GM23338 (cell line): Measurements from ENCODE around the gene ORC3. TPM values are rescaled to one million over a fixed set of nuclear protein-coding genes. Genes with fewer than 3 reads are reported as not detected.

Experiments
- ATAC-seq: fragments of 200-7000 bp; cut with Tn5 transposase; 3 replicates; pipeline ENCODE4 v1.9.1; 2020
- DNase-seq: peaks from one replicate; pipeline ENCODE4 v3.0.0-alpha.2; 2015; ENCODE audit warnings: low spot score
- H2AFZ ChIP-seq: fragments of 200-600 bp; sonication (generic); 2 replicates; pipeline ENCODE4 v1.8.0; 2016; ENCODE audit warnings: antibody characterized with exemption, mild to moderate bottlenecking, moderate library complexity
- H3F3A ChIP-seq: fragments of 200-600 bp; sonication (generic); replicated peaks from 2 replicates; pipeline ENCODE4 v1.8.0; 2017; ENCODE audit warnings: antibody characterized with exemption, mixed run types, low read depth
- H3K27ac ChIP-seq: fragments of 200-600 bp; sonication (generic); 2 replicates; pipeline ENCODE4 v1.6.1; 2016; ENCODE audit warnings: low read depth
- H3K27me3 ChIP-seq: fragments of 200-600 bp; sonication (generic); 2 replicates; pipeline ENCODE4 v1.8.0; 2016; ENCODE audit warnings: mild to moderate bottlenecking, mixed run types, moderate library complexity; ENCODE audit not compliant: insufficient read depth
- H3K36me3 ChIP-seq: fragments of 200-600 bp; sonication (generic); 2 replicates; pipeline ENCODE4 v1.8.0; 2016; ENCODE audit warnings: mild to moderate bottlenecking; ENCODE audit not compliant: insufficient read depth
- H3K4me1 ChIP-seq: fragments of 200-600 bp; sonication (generic); 2 replicates; pipeline ENCODE4 v1.8.0; 2016; ENCODE audit warnings: mild to moderate bottlenecking, moderate library complexity; ENCODE audit not compliant: insufficient read depth
- H3K4me2 ChIP-seq: fragments of 200-600 bp; sonication (generic); 2 replicates; pipeline ENCODE4 v1.7.1; 2017; ENCODE audit warnings: mixed run types
- H3K4me3 ChIP-seq: fragments of 200-600 bp; sonication (generic); 2 replicates; pipeline ENCODE4 v1.6.1; 2016; ENCODE audit warnings: mixed run types
- H3K79me2 ChIP-seq: fragments of 200-600 bp; sonication (generic); replicated peaks from 2 replicates; pipeline ENCODE4 v1.8.0; 2017; ENCODE audit warnings: mild to moderate bottlenecking; ENCODE audit not compliant: insufficient read depth
- H3K9me2 ChIP-seq: fragments of 200-600 bp; sonication (generic); 2 replicates; pipeline ENCODE4 v1.8.0; 2017; ENCODE audit not compliant: insufficient read depth
- H4K20me1 ChIP-seq: fragments of 200-600 bp; sonication (generic); replicated peaks from 2 replicates; pipeline ENCODE4 v1.8.0; 2017; ENCODE audit warnings: mild to moderate bottlenecking; ENCODE audit not compliant: insufficient read depth
- H3K27ac Mint-ChIP-seq: 2 replicates; pipeline ENCODE4 v1.8.0; 2020; ENCODE audit warnings: inconsistent platforms, mild to moderate bottlenecking, moderate library complexity, mixed read lengths
- H3K27me3 Mint-ChIP-seq: 3 replicates; pipeline ENCODE4 v1.8.0; 2022; ENCODE audit warnings: low read depth, mild to moderate bottlenecking, moderate library complexity, mixed read lengths, inconsistent platforms; ENCODE audit not compliant: insufficient read depth, poor library complexity
- H3K36me3 Mint-ChIP-seq: 3 replicates; pipeline ENCODE4 v1.8.0; 2021; ENCODE audit warnings: low read depth, mild to moderate bottlenecking, inconsistent platforms, moderate library complexity, mixed read lengths
- H3K4me1 Mint-ChIP-seq: 3 replicates; pipeline ENCODE4 v1.8.0; 2020; ENCODE audit warnings: mild to moderate bottlenecking, inconsistent platforms, mixed read lengths
- H3K4me3 Mint-ChIP-seq: 3 replicates; pipeline ENCODE4 v1.8.0; 2021; ENCODE audit warnings: moderate library complexity, mild to moderate bottlenecking, inconsistent platforms, mixed read lengths
- H3K9me3 Mint-ChIP-seq: 3 replicates; pipeline ENCODE4 v1.8.0; 2020; ENCODE audit warnings: moderate library complexity, mild to moderate bottlenecking, inconsistent platforms, mixed read lengths
- CTCF ChIP-seq, 2 experiments: fragments of 200-600 bp in 1 of 2; sonication (generic) in 1 of 2; conservative IDR thresholded peaks; 2 replicates each; pipeline versions ENCODE4 v1.5.1 to v1.6.1; 2016 to 2017; ENCODE audit warnings: antibody characterized with exemption in 2 of 2, low read depth in 2 of 2, mild to moderate bottlenecking in 2 of 2, moderate library complexity in 1 of 2
- EZH2phosphoT487 ChIP-seq: fragments of 200-600 bp; sonication (generic); IDR thresholded peaks from one replicate; pipeline ENCODE4 v1.8.1; 2018; ENCODE audit warnings: antibody characterized with exemption; ENCODE audit not compliant: unreplicated experiment
- JUNB ChIP-seq: IDR thresholded peaks from one replicate; pipeline ENCODE4 v1.6.1; 2016; ENCODE audit warnings: antibody characterized with exemption; ENCODE audit not compliant: unreplicated experiment
- POLR2AphosphoS5 ChIP-seq: IDR thresholded peaks from 2 replicates; pipeline ENCODE4 v1.6.1; 2016; ENCODE audit warnings: antibody characterized with exemption, low read depth
- STAT1 ChIP-seq: IDR thresholded peaks from one replicate; pipeline ENCODE4 v1.6.1; 2016; ENCODE audit warnings: antibody characterized with exemption; ENCODE audit not compliant: unreplicated experiment
- ZNF114 ChIP-seq: fragments of 250-450 bp; sonication (Bioruptor Pico); IDR thresholded peaks from 2 replicates; pipeline ENCODE4 v1.5.0; 2020; ENCODE audit warnings: mild to moderate bottlenecking, moderate library complexity
- ZNF331 ChIP-seq: fragments of 250-450 bp; sonication (Bioruptor Pico); IDR thresholded peaks from 2 replicates; pipeline ENCODE4 v1.5.0; 2020; ENCODE audit warnings: low read depth, mild to moderate bottlenecking, moderate library complexity
- ZNF462 ChIP-seq: fragments of 250-450 bp; sonication (Bioruptor Pico); IDR thresholded peaks from 2 replicates; pipeline ENCODE4 v1.5.0; 2020; ENCODE audit warnings: mild to moderate bottlenecking, moderate library complexity
- polyA plus RNA-seq: library from polyadenylated mRNA; unstranded; fragments of >200 nt; fragmentation: Nextera tagmentation; extraction: Ambion mirVana; gene quantifications from 2 replicates; pipeline ENCODE4 v1.2.1, GENCODE V29; 2016
- total RNA-seq: library from RNA; depleted of rRNA; stranded (reverse); fragments of >200 nt; shearing (Covaris generic); gene quantifications from 2 replicates; pipeline ENCODE4 v1.2.3, GENCODE V29; 2014

ORC3 gene
- total and polyA plus RNA-seq, 2 experiments from 2014 or later: 53.1 to 78.4 TPM

- TF ChIP-seq ZNF462 (CRISPR knock-in tag) (no peak), ZNF114 (CRISPR knock-in tag) (no peak), STAT1 (no peak), CTCF (conservative IDR thresholded peaks at IDR 0.05; ENCODE audit: low read depth in 2 of 2) (no peak), EZH2phosphoT487 (no peak), ZNF331 (no peak), JUNB (no peak), POLR2AphosphoS5 (no peak)
Observed at GRCh38 chr6:87630746-87631145, 40.8 kb downstream of the ORC3 start (continued).

GRCh38 chr6:87633851-87634250 is 43.9 kb downstream of the ORC3 start:
- Histone ChIP-seq H3K4me3 (no peak overlapping the region), H3K79me2 (no peaks in the 10 kb centered on the region), H4K20me1 (no peaks in the 10 kb centered on the region), H3F3A (no peaks in the 10 kb centered on the region), H3K9me2 (no peaks in the 10 kb centered on the region), H3K36me3 (peaks cover 11% of the 10 kb centered on the region), H2AFZ (no peak overlapping the region), H3K4me1 (0 out of 2 replicates have a peak, but pooled peaks cover under 1% of the 10 kb centered on the region), H3K4me2 (no peak overlapping the region), H3K27me3 (no peaks in the 10 kb centered on the region), H3K27ac (no peak overlapping the region)
- H3K27me3 Mint-ChIP-seq: no peaks in the 10 kb centered on the region
- no peaks in the 10 kb centered on the region for H3K9me3 Mint-ChIP-seq
- ATAC-seq: no peak
- H3K36me3 Mint-ChIP-seq: peaks cover 32% of the 10 kb centered on the region
- no peak overlapping the region for H3K27ac Mint-ChIP-seq
- 0 out of 3 replicates have a peak, but pooled peaks cover 2% of the 10 kb centered on the region for H3K4me1 Mint-ChIP-seq
- DNase-seq: no peak
- H3K4me3 Mint-ChIP-seq: no peak overlapping the region
- TF ChIP-seq ZNF331: no peak
- TF ChIP-seq POLR2AphosphoS5: no peak
- no peak for TF ChIP-seq ZNF462 (CRISPR knock-in tag)
